Cardiac septum (tissue), 1 donor: ENCODE results near the gene PHACTR1. TPM values are rescaled to one million over a fixed set of nuclear protein-coding genes. Genes with fewer than 3 reads are reported as not detected.

Source experiments
- DNase-seq: peaks from one replicate; pipeline ENCODE4 v3.0.0-alpha.2; 2020; ENCODE audit warnings: low spot score
- intact Hi-C: fragments of 100-400 bp; cut with DNase I; formaldehyde crosslinking; loops from one replicate; pipeline ENCODE4 v1.14.0; 2022
- total RNA-seq: library from RNA; stranded (reverse); fragmentation: NEBNext Ultra II Directional; extraction: Animal tissue kit (Norgen Biotek cat#: 25700); gene quantifications from one replicate; pipeline ENCODE4 v1.2.1, GENCODE V29; 2021
- donor health status: DM: no; HTN: no; CAD: no.

PHACTR1 gene
- total RNA-seq, 1 donor from 2014 or later = 26.2 TPM

DNA sequence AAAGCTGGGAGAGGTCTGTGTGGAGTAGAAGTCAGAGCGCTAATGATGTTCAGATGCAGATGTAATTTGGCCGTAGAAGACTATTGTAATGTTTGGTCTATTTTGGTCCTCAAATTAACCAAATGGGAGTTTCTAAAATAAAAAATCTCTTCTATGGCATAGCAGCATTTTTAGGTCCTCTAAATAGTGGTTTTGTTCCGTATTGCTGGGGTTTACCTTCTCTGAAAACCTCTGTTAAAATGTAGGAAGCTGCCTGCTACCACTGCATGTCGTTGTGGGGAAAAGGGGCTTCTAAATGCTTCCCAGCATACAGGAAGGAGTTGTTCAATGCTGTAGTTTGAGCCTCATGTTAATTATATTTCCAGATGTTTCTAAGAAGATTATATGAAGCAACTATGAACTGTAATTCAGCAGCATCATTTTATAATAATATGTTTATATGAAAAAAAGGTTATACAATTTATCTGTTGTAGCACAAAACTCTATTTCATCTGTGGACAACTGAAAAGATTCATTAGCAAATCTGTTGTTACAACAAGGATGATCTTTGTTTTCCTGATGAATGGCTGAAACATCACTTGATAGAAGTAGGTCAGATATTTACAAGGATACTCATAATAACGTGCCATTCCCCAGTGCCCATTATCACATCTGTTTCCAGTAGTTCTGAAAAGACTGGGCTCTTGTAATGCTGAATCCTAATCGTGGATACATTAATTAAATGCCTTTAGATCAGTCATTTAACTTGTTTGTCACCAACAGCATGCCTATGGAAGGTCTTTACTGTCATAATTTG is 355.2 kb downstream of the PHACTR1 start:
- DNase-seq = no peak
- intact Hi-C loops = no loop called here

DNA sequence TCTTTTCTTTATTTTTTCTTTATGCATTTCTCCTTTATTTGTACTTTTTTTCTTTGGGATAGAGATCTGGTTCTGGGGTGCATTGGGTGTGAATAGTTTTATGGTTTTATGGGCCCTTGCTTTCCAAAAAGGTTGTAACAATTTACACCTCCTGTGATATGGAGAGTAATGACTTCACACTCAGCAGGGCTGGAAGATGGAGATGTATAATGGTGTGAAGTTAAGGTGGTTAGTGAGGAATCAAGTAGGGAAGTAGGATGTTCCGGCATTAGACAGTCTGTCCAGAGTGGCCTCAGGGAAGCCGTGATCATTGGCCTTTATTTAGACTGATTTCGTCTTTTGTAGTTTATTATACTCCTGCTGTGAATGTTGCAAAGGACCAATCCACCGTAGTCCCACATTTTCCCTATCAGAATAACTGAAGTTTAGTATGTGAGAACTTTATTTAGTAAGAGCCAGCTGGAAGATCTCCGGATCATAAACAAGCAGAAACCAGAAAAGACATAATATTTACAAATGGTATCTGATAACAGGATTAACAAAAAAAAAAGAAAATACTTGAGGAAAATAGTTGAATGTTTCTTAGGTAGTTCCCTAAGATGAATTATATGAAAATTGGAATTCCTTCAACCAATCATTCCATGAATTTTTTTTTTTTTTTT is 356.2 kb downstream of the PHACTR1 start:
- intact Hi-C loops = no loop called here
- DNase-seq = no peak

DNA sequence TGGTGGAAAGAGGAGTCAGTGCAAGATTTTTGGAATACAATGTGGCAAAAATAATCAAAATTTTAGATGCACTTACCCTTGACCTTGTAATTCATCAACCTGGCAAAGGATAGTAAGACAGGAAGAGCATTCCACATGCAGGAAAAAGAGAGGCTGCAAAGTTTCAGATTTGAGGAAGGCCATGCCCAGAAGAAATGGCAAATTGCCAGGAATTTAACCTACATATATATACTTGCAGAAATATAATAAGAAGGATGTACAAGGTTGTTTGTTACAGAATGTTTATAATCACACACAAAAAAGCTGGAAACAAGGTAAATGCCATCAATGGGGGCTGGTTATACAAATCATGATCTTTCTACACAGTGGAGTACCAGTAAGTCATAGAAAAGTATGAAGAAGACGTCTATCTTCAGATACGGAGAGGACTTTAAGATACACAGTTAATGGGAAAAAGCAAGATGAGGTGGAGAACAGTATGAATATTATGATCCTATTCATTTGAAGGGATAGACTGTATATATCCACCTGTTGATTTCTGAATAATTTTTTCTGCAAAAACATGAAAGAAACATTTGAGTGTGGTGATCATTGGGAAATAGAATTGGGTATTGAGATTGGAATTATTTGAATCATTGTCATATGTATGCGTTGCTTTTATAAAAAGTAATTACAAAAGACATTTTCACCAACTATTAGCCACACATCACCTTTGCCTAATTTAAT is 358.0 kb downstream of the PHACTR1 start:
- intact Hi-C loops = no loop called here

DNA sequence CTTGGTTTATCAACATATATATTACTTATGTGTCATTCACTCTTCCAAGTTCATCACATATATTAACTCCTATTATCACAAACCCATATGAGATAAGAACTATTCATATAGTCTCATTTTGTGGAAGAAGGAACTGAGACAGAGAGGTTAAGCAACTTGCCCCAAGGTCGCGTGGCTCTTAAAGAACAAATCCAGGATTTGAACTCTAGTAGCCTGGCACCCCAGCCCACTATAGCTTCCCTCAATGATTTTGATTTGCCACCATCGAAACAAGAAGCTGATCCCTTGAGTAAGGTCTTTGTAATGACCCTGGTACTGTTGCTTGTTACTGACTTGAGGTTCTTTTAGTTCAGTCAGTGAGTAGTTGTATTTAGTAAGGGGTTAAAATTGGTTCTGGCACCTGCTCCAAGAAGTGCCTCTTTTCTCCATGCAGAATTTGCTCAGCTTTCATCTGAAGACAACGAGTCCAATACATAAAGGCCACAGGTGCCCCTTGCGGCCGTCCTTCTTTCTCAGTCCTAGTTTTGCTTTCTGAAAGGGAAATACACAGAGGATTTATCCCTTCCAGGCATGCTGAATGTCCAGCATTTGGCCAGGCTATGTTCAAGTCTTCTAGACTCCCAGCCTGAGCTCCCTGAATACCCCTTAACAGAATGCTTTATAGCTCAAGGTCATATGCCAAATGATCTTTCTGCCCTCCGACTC is 358.7 kb downstream of the PHACTR1 start:
- DNase-seq = no peak
- intact Hi-C loops = no loop called here

More for the DNA sequence above, 358.0 kb downstream of the PHACTR1 start:
- DNase-seq = no peak

DNA sequence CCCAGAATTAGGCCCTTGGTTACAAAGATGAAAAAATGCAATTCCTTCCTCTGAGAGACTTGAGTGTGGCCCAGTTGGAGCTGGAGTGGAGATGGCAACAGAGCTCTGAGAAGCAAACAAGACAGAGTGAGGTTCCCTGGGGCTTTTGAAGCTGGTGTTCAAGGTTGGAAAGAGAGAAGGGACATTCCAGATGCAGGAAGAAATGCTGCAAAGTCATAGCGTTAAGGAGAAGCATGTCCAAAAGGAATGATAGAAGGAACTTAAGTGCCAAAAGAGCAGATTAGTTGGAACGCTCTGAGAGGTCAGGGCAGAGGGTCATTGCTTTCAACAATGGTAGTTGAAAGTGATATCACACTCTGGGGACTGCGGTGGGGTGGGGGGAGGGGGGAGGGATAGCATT is 360.0 kb downstream of the PHACTR1 start:
- intact Hi-C loops = no loop called here

DNA sequence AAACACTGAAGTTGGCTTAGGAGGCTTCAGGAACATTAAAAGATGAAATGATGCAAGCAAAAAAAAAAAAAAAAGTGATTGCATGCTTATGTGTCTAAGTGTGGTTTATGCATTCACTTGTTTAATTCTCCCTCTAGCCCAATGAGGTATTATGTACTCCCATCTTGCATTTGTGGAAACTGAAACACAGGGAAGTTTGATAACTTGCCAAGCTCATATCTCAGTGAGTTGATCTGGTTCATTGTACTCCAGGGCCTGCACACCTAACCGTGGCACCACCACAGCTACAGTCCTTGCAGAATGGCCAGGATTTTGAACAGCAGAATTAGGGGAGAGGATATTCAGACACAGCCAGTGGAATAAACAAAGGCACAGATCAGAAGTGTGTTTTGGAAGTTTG is 360.6 kb downstream of the PHACTR1 start:
- intact Hi-C loops = no loop called here

More for the DNA sequence above, 360.0 kb downstream of the PHACTR1 start:
- DNase-seq = no peak

DNA sequence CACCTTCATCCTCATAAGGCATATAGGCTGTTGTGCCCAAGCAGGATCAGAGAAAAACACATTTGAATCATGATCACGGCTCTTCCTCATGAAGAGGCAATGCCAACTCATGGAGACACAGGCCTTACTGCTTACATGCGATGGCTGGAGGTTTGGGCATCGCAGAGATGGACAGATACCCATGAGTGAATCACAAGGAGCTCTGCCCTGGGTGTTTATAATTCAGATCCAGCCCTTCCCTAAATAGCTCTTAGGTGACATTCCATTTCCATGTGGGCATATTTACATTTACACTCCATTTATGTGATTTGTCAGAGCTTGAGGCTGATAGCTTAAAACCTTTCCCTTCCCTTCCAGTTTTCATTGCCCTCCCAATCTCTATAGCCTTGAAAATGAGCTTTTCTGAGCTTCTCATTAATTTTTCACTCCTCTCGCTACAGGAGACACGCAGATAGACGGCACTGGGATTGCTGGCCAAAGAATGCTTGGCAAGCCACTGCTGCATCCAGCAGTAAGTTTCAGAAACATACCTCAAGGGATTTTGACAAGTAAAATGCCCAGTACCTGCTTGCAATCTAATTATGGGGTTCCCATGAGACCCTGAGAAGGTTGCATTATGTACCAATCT is 362.6 kb downstream of the PHACTR1 start:
- intact Hi-C loops = no loop called here
- DNase-seq = no peak

More for the DNA sequence above, 360.6 kb downstream of the PHACTR1 start:
- no peak for DNase-seq

DNA sequence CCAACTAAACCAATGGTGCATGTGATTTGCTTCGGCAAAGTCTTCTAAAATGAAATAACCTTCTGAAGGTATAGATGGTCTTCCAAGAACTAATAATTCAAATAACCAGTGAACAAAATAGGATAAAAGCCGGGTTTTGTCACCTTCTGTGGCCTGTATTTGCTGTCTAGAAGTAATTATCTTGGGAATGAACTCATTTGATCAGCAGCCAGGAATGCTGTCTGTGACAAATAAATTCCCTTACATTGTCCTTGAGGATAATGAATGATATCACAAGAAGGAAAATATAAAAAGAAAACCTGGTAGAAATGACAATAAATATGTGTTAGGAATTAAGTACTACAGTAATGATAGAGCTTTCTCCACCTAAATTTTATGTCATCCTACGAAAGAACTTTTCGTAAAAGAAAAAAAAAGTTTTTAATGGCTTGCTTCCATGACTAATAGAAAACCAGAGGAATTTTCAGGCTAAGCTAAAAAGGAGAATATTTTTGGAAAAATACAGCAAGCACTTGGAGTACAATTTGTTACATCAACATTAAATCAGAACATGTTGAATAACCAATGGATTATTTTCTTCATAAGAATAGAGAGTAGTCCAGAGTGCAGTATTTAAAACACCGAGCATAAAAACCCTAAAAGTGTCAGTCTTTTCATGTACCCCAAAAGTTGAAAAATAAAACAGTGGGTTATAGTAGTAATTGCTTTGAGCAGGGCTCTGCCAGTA is 364.1 kb downstream of the PHACTR1 start:
- intact Hi-C loops = no loop called here
- DNase-seq = no peak

DNA sequence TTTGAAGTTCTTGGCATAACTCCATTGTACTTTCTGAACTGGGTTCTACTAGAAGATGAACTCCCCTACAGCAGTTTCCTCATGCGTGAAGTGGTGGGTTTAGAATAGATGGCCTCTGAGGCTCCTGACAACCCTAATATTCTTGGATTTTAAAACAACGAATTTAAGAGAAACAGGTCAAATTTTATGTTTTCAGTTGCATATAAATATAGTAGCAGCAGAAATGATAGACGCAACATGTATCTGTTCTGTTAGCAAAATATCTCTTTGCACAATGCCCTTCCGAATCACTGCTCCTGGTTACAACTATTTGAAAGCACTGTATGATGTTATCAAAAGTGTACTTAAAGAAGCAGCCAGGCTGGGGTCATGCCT is 364.6 kb downstream of the PHACTR1 start:
- DNase-seq = no peak
- intact Hi-C loops = no loop called here

DNA sequence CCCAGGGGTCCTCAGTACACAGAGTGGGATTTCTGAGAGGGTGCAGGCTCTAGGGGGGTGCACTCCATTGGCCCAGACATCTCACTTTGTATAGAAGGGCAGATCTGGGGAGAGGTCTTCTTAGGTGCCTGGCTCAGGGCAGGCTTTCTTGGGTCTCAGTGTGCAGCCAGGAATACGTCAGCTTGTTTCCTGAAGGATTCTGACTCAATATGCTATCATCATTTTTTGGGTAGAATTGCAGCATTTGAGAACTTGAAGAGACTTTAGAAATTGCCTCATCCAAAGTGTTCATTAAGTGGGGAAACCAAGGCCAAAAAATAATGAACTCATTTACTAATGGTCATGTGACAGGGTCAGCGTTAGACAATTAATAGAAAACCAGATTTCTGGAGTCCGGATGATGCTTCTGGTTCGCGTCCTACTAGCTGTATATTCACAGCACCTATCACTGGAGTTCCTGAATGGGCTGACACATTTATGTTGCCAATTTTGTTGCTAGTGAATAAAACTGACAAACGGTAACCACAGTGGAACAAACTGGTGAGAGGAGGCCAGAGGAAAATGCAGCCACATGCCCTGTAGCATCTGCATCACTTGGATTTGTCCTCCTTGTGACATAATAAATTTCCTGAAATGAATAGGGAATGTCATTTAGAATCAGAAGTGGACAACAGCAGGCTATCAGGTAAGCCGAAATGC is 372.9 kb downstream of the PHACTR1 start:
- intact Hi-C loops = no loop called here
- DNase-seq = no peak

DNA sequence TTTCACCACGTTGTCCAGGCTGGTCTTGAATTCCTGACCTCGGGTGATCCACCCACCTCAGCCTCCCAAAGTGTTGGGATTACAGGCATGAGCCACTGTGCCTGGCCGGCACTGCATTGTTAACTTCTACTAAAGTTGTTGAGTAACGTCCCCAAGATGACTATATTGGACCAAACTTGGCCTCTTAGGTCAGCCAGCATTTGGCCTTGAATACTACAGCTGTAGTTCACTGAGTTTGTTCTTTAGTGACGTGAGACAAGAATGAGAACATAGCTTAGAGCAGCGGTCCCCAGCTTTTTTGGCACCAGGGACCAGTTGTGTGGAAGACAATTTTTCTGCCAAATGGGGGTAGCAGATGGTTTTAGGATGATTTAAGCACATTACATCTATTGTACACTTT is 374.6 kb downstream of the PHACTR1 start:
- no peak for DNase-seq
- intact Hi-C loops = no loop called here

DNA sequence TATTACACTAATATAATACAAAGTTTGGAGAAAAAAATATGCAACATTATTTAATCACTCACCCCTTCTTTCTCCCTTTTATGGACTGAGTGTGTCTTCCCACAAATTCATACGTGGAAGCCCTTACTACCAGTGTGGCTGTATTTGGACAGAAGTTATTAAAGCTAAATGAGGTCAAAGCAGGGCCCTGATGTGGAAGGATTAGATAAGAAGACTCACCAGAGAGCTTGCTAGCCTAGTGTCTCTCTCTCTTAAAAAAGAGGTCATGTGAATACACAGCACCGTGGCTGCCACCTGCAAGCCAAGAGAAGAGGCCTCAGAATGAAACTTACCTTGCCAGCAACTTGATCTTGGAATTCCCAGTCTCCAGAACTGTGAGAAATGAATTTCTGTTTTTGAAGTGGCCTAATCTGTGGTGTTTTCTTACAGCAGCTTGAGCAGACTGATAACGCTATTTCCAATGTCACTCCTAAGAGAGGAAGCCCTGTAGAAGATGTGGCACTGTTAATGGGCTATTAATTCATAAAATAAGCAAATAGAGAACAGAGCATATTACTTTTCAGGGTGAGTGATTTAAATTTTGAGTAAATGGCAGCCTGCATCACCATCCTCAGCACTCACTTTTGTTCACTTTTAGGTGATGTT is 378.3 kb downstream of the PHACTR1 start:
- DNase-seq = no peak
- intact Hi-C loops = no loop called here

DNA sequence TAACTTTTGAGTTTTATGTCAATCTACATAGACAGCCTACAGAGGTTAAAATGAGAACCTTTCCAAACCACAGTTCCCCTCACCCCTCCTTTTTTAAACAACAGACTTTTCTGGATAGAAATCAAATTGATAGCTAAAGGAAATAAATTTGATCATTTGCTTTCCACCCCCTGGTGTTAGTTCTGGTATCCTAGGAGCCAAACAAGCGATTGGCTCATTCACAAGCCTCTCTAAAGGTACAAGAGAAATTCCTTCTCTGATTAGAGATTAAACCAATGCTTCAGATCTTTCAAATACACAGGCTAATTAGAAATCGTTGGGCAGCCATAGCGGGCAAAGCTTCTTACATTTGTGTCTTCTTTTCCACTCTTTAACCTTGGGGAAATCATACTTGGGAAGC is 379.5 kb downstream of the PHACTR1 start:
- no peak for DNase-seq
- intact Hi-C loops = no loop called here

DNA sequence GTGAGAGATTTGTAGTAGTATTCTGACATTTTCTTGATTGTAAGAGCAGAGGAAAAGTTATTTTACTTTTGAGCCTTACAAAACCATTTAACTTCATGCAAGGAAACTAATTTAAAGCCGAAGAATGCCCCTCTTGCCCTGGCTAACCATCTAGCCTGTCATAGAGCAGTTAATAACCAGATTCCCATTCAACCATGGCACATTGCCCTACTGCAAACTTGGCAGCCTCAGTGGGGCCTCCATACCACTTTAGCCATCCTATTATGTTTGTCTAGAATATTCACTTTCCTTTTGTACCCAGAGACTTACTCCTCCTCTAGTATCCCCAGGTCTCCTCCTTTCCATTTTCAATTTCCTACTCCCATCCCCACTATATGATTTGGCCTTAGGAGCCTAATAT is 380.9 kb downstream of the PHACTR1 start:
- intact Hi-C loops = no loop called here
- DNase-seq = no peak

DNA sequence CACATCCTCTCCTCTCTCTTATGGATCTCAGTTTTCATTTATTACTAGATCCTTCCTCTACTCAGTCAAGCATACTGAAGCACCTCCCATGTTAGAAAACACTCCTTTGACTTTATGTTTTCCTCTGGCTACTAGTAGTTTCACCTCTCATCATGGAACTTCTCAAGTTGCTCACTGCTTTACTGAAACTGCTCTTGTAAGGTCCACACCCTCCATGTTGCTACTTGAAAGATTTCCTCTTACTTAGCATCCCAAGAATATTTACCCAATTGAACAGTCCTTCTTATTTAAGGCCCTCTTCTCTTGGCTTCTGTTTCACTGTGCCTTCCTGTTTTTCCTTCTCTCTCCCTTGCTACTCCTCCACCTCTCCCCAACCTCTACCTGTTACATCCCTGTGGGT is 381.4 kb downstream of the PHACTR1 start:
- intact Hi-C loops = no loop called here
- DNase-seq = no peak

DNA sequence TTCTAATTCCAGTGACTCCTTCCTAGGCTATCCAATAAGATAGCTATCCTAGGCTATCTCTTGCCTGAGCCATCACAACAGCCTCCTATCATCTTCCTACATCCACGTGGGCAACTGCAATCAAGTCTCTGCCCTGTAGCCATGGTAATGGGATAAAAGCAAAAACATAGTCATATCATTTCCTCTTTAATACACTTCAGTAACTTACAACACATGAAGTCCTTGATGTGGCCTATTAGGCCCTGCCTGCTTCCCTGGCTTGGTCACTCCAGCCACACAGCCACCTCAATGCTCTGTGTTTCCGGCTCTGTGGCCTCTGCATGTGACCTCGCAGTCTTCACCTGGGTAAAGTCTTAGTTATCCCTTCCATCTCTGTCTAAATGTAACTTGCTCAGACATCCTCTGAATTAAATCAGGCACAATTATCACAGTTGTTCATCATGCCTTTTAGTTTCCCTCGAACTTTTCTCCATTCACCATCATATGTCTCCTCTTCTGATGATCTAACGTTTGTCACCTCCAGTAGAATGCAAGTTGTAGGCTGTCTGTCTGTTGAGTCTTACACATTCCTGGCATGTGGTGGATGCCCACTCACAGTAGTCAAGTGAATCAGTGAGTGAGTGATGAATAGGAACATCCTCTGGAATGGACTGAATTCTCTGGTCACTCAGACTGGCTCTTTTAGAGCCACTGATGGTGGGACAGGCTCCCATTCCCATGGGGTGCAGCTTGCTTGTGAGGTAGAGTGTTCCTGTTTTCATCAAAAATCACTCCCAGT is 382.4 kb downstream of the PHACTR1 start:
- no peak for DNase-seq
- intact Hi-C loops = no loop called here

DNA sequence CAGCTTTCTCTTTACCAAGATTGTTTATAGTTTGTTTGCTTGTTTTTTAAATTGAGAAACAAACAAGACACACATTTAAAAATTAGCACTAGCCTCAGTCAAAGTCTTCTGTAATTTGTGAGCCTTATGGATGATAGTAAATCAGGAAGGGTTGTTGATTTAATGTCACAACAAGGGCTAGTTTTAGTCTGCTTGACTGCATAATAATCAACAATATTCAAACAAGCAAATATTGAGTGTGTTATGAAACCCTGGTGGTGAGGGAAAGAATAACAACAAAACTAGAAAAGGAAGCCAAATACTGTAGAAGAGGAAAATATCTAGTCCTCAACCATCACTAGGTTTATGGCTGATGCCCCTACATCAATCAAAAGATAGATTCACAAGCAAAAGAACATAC is 383.2 kb downstream of the PHACTR1 start:
- intact Hi-C loops = no loop called here
- DNase-seq = no peak
